Liver (tissue), 3 donors: ENCODE measurements around the gene ECEL1.
"Not testable (repeated sequence)": the region's sequence is repeated elsewhere in the genome, so short reads cannot be mapped to it uniquely, and the experiment has no call there.

ENCODE experiments used
- FOXA1 ChIP-seq: IDR thresholded peaks from 2 replicates; pipeline ENCODE4 v1.6.1; 2016; ENCODE audit warnings: antibody characterized with exemption
- GABPA ChIP-seq, 2 donors: IDR thresholded peaks in 1 of 2; conservative IDR thresholded peaks in 1 of 2; 2 replicates each; pipeline ENCODE4 v1.6.1; 2016; ENCODE audit warnings: antibody characterized with exemption in 2 of 2, mild to moderate bottlenecking in 1 of 2, moderate library complexity in 1 of 2
- JUND ChIP-seq, 2 donors: IDR thresholded peaks; 2 replicates each; pipeline ENCODE4 v1.6.1; 2016; ENCODE audit warnings: antibody characterized with exemption in 2 of 2
- RAD21 ChIP-seq, 2 donors: IDR thresholded peaks; 2 replicates each; pipeline ENCODE4 v1.6.1; 2016; ENCODE audit warnings: antibody characterized with exemption in 2 of 2, mild to moderate bottlenecking in 2 of 2
- REST ChIP-seq: IDR thresholded peaks from 2 replicates; pipeline ENCODE4 v1.6.1; 2016; ENCODE audit warnings: antibody characterized with exemption, mild to moderate bottlenecking
- RXRA ChIP-seq, 2 donors: IDR thresholded peaks; 2 replicates each; pipeline ENCODE4 v1.6.1; 2017 to 2018; ENCODE audit warnings: antibody characterized with exemption in 2 of 2, mild to moderate bottlenecking in 1 of 2
- SP1 ChIP-seq: IDR thresholded peaks from 2 replicates; pipeline ENCODE4 v1.6.1; 2018; ENCODE audit warnings: antibody characterized with exemption, mild to moderate bottlenecking
- TAF1 ChIP-seq: conservative IDR thresholded peaks from 2 replicates; pipeline ENCODE4 v1.6.1; 2016; ENCODE audit warnings: antibody characterized with exemption, mild to moderate bottlenecking
- TF ChIP-seq, protein P1 (sequence below): fragments of 150-350 bp; IDR thresholded peaks from 2 replicates; pipeline ENCODE4 v1.5.1; 2017; ENCODE audit warnings: improper control_type of control experiment, low read depth, low read length; ENCODE audit not compliant: missing input control
- TF ChIP-seq, protein P2 (sequence below): IDR thresholded peaks from 2 replicates; pipeline ENCODE4 v1.6.1; 2016; ENCODE audit warnings: antibody characterized with exemption
- donor health status: healthy.
- donor health status: healthy.

DNA sequence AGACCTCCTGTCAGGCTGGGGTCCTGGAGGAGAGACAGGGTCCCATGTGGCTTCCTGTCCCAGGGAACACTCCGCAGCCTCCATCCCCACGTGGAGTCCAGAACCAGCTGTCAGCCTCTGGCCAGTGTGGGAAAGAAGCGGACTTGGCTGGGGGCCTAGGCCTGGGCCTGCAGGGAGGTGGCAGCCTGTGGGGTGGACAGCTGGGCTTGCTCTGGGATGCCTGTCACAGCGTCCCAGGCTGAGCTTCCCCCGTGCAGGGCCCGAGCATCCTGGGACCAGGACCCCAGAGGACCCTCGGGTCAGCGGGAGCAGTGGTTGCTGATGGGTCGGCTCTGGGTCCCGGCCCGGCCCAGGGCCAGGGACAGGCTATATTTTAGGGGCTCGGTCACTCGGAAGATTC is 45.2 kb downstream of the ECEL1 start:
- not testable (repeated sequence) for TF ChIP-seq FOXA1; JUND (IDR thresholded peaks at IDR 0.05); SP1; RAD21 (IDR thresholded peaks at IDR 0.05); REST; RXRA (IDR thresholded peaks at IDR 0.05); GABPA (IDR thresholded peaks at IDR 0.05 in 1 of 2, conservative IDR thresholded peaks at IDR 0.05 in 1 of 2); TAF1
- TF ChIP-seq, protein P1, sequence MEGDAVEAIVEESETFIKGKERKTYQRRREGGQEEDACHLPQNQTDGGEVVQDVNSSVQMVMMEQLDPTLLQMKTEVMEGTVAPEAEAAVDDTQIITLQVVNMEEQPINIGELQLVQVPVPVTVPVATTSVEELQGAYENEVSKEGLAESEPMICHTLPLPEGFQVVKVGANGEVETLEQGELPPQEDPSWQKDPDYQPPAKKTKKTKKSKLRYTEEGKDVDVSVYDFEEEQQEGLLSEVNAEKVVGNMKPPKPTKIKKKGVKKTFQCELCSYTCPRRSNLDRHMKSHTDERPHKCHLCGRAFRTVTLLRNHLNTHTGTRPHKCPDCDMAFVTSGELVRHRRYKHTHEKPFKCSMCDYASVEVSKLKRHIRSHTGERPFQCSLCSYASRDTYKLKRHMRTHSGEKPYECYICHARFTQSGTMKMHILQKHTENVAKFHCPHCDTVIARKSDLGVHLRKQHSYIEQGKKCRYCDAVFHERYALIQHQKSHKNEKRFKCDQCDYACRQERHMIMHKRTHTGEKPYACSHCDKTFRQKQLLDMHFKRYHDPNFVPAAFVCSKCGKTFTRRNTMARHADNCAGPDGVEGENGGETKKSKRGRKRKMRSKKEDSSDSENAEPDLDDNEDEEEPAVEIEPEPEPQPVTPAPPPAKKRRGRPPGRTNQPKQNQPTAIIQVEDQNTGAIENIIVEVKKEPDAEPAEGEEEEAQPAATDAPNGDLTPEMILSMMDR, result not testable (repeated sequence)
- TF ChIP-seq, protein P2, sequence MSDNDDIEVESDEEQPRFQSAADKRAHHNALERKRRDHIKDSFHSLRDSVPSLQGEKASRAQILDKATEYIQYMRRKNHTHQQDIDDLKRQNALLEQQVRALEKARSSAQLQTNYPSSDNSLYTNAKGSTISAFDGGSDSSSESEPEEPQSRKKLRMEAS, result not testable (repeated sequence)
